NCI-H460 (cell line): ENCODE data around the gene PRPF40B. TPM values are rescaled to one million over a fixed set of nuclear protein-coding genes. Genes with fewer than 3 reads are reported as not detected.

ENCODE experiments used
- DNase-seq: peaks from one replicate; pipeline ENCODE4 v3.0.0-alpha.2; 2016; ENCODE audit warnings: low read depth; ENCODE audit errors: extremely low read depth
- total RNA-seq: library from RNA; depleted of rRNA; stranded (reverse); fragments of >200 nt; shearing (Covaris generic); gene quantifications from 2 replicates; pipeline ENCODE4 v1.2.3, GENCODE V29; 2014

The PRPF40B gene
- total RNA-seq, 1 experiment from 2014 or later = 7.9 TPM

GRCh38 chr12:49655595-49656236 lies 32.4 kb downstream of the PRPF40B start:
- DNase-seq = no peak

- no peak for DNase-seq
Measured at GRCh38 chr12:49658276-49658675, 34.9 kb downstream of the PRPF40B start.

- no peak for DNase-seq
Measured at GRCh38 chr12:49659753-49660152, 36.4 kb downstream of the PRPF40B start.

GRCh38 chr12:49661191-49661590 lies 37.8 kb downstream of the PRPF40B start:
- DNase-seq = no peak

- DNase-seq = no peak
Measured at GRCh38 chr12:49661746-49662145, 38.4 kb downstream of the PRPF40B start.

- peak; percentile 11 for DNase-seq
Measured at GRCh38 chr12:49662998-49663843, 39.9 kb downstream of the PRPF40B start.

GRCh38 chr12:49664167-49664566 lies 40.8 kb downstream of the PRPF40B start:
- no peak for DNase-seq

- no peak for DNase-seq
Measured at GRCh38 chr12:49664591-49665239, 41.4 kb downstream of the PRPF40B start.

- DNase-seq = no peak
Measured at GRCh38 chr12:49665384-49665783, 42.0 kb downstream of the PRPF40B start.

GRCh38 chr12:49666176-49666575 lies 42.8 kb downstream of the PRPF40B start:
- no peak for DNase-seq

GRCh38 chr12:49667325-49668090 lies 44.1 kb downstream of the PRPF40B start:
- DNase-seq = no peak

- no peak for DNase-seq
Measured at GRCh38 chr12:49669796-49670195, 46.4 kb downstream of the PRPF40B start.

GRCh38 chr12:49671031-49671765 lies 47.8 kb downstream of the PRPF40B start:
- no peak for DNase-seq

GRCh38 chr12:49672301-49673217 lies 49.2 kb downstream of the PRPF40B start:
- DNase-seq = no peak

GRCh38 chr12:49673446-49674317 lies 50.3 kb downstream of the PRPF40B start:
- no peak for DNase-seq

- DNase-seq = no peak
Measured at GRCh38 chr12:49674318-49674981, 51.1 kb downstream of the PRPF40B start.

GRCh38 chr12:49675137-49675536 lies 51.8 kb downstream of the PRPF40B start:
- no peak for DNase-seq

- no peak for DNase-seq
Measured at GRCh38 chr12:49678711-49679110, 55.4 kb downstream of the PRPF40B start.
